HepG2 (cell line): ENCODE data around the gene CDA. TPM values are rescaled to one million over a fixed set of nuclear protein-coding genes. Genes with fewer than 3 reads are reported as not detected.

ENCODE experiments used
- DZIP1 ChIP-seq: sonication (generic); formaldehyde crosslinking; IDR thresholded peaks from 2 replicates; pipeline ENCODE4 v1.5.0; 2020; ENCODE audit warnings: mild to moderate bottlenecking, missing genetic modification reagents
- EHMT2 ChIP-seq: fragments of 200-600 bp; sonication (generic); IDR thresholded peaks from 2 replicates; pipeline ENCODE4 v1.7.0; 2017; ENCODE audit warnings: antibody characterized with exemption, low read depth, low read length, borderline replicate concordance
- ELF4 ChIP-seq: sonication (generic); formaldehyde crosslinking; IDR thresholded peaks from 2 replicates; pipeline ENCODE4 v1.5.0; 2020; ENCODE audit warnings: missing genetic modification reagents, mild to moderate bottlenecking, moderate library complexity, borderline replicate concordance
- IKZF1 ChIP-seq: fragments of 450-650 bp; IDR thresholded peaks from 2 replicates; pipeline ENCODE4 v1.7.1; 2016
- KDM6A ChIP-seq: IDR thresholded peaks from 2 replicates; pipeline ENCODE4 v1.6.1; 2016; ENCODE audit warnings: low read depth
- KLF11 ChIP-seq: IDR thresholded peaks from 2 replicates; pipeline ENCODE4 v1.6.1; 2016; ENCODE audit warnings: missing compliant biosample characterization
- MAFG ChIP-seq: sonication (generic); formaldehyde crosslinking; IDR thresholded peaks from 2 replicates; pipeline ENCODE4 v1.5.1; 2020; ENCODE audit warnings: mild to moderate bottlenecking, missing genetic modification reagents
- MAZ ChIP-seq, 2 experiments: sonication (generic) in 1 of 2; formaldehyde crosslinking in 1 of 2; IDR thresholded peaks; 2 replicates each; pipeline versions ENCODE4 v1.5.0 to v1.6.1; 2012 to 2020; ENCODE audit warnings: low read depth in 2 of 2, mild to moderate bottlenecking in 2 of 2, borderline replicate concordance in 1 of 2, improper control_type of control experiment in 1 of 2, low read length in 1 of 2, missing genetic modification reagents in 1 of 2, moderate library complexity in 1 of 2
- MTA1 ChIP-seq: sonication (generic); formaldehyde crosslinking; IDR thresholded peaks from 2 replicates; pipeline ENCODE4 v1.4.0; 2020; ENCODE audit warnings: missing genetic modification reagents, mild to moderate bottlenecking, borderline replicate concordance
- NCOR1 ChIP-seq: fragments of 200-600 bp; sonication (generic); IDR thresholded peaks from 2 replicates; pipeline ENCODE4 v1.7.0; 2017; ENCODE audit warnings: antibody characterized with exemption, low read length, borderline replicate concordance
- NFIB ChIP-seq: sonication (generic); formaldehyde crosslinking; IDR thresholded peaks from 2 replicates; pipeline ENCODE4 v1.9.0; 2021; ENCODE audit warnings: missing genetic modification reagents, mild to moderate bottlenecking, borderline replicate concordance
- ZBTB39 ChIP-seq: sonication (generic); formaldehyde crosslinking; IDR thresholded peaks from 2 replicates; pipeline ENCODE4 v1.5.0; 2020; ENCODE audit warnings: missing genetic modification reagents
- ZNF160 ChIP-seq: sonication (generic); formaldehyde crosslinking; IDR thresholded peaks from 2 replicates; pipeline ENCODE4 v1.8.0; 2022; ENCODE audit warnings: mild to moderate bottlenecking, inconsistent platforms, missing genetic modification reagents
- ZNF652 ChIP-seq: IDR thresholded peaks from 2 replicates; pipeline ENCODE4 v1.6.1; 2016; ENCODE audit warnings: low read depth, borderline replicate concordance
- ZNF777 ChIP-seq: sonication (generic); formaldehyde crosslinking; IDR thresholded peaks from 2 replicates; pipeline ENCODE4 v1.4.0; 2020; ENCODE audit warnings: missing genetic modification reagents
- polyA plus RNA-seq, 8 experiments: library from polyadenylated mRNA; depleted of rRNA in 3 of 8; stranded (reverse) in 7 of 8; unstranded in 1 of 8; fragments of >200 nt; fragmentation: Illumina TruSeq in 4 of 8; extraction: Trizol in 4 of 8; gene quantifications; 2 replicates each; pipeline versions ENCODE4 v1.2.1 to v1.2.3, GENCODE V29; 2011 to 2016; ENCODE audit warnings: low read depth in 4 of 8, missing spikeins in 1 of 8, mixed read lengths in 1 of 8; ENCODE audit not compliant: insufficient read depth in 1 of 8
- total RNA-seq, 5 experiments: library from RNA; depleted of rRNA; stranded (reverse); fragments of >200 nt; fragmentation: Illumina TruSeq; extraction: Trizol; gene quantifications; 2 replicates each; pipeline ENCODE4 v1.2.3, GENCODE V29; 2016; ENCODE audit warnings: low read depth in 1 of 5
- TF ChIP-seq, protein P1 (sequence below): sonication (generic); formaldehyde crosslinking; IDR thresholded peaks from 2 replicates; pipeline ENCODE4 v1.5.0; 2020; ENCODE audit warnings: mild to moderate bottlenecking, missing genetic modification reagents, borderline replicate concordance

Gene CDA
- total and polyA plus RNA-seq, 2 of the 13 experiments (the other 11 are each of a cell fraction or from before 2014, with no cell fraction given): 0.66 to 2.1 TPM

DNA sequence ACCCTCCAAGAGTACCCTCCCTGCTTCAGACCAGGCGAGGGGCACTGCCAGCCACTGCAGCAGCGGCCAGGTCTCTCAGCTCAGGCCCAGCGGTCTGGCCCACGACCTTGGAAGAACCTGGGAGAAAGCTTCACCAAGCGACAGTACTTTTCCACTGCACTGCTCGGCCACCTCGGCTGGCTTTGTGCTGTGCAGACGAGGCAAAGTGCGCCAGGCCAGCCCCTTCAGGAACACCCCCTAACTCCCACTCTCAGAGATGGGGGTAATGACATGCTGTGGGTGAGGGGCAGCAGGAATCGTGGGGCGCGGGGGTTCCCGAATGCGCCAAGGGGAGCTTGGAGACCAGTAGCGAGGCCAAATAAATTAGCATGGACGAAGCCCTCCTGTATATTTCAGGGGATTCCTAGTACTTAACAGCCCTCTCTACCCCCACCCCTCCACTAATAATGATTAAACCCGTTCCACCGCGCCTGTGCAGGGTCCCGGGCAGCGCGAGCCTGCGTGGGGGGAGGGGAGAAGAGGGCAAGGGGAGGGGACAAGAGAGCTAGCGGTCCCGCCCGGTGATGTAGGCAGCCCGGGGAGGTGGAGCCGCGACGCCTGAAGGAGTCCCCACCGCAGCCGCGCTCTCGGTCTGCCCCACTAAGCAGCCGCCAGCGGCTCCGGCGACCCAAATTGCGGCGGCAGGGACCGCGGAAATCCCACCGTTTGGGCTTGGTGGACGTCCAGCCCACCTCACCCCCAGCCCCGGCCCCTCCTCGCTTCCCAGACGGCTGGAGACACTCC, 36.8 kb upstream of the CDA start, which contains the start of gene FAM43B (continued):
- no peak for TF ChIP-seq ZBTB39
- TF ChIP-seq ZNF652 (CRISPR knock-in tag): no peak
- peak; percentile 75 for TF ChIP-seq ZNF777 (CRISPR knock-in tag)
- peak; percentile 85 for TF ChIP-seq DZIP1 (CRISPR knock-in tag)
- TF ChIP-seq, protein P1, sequence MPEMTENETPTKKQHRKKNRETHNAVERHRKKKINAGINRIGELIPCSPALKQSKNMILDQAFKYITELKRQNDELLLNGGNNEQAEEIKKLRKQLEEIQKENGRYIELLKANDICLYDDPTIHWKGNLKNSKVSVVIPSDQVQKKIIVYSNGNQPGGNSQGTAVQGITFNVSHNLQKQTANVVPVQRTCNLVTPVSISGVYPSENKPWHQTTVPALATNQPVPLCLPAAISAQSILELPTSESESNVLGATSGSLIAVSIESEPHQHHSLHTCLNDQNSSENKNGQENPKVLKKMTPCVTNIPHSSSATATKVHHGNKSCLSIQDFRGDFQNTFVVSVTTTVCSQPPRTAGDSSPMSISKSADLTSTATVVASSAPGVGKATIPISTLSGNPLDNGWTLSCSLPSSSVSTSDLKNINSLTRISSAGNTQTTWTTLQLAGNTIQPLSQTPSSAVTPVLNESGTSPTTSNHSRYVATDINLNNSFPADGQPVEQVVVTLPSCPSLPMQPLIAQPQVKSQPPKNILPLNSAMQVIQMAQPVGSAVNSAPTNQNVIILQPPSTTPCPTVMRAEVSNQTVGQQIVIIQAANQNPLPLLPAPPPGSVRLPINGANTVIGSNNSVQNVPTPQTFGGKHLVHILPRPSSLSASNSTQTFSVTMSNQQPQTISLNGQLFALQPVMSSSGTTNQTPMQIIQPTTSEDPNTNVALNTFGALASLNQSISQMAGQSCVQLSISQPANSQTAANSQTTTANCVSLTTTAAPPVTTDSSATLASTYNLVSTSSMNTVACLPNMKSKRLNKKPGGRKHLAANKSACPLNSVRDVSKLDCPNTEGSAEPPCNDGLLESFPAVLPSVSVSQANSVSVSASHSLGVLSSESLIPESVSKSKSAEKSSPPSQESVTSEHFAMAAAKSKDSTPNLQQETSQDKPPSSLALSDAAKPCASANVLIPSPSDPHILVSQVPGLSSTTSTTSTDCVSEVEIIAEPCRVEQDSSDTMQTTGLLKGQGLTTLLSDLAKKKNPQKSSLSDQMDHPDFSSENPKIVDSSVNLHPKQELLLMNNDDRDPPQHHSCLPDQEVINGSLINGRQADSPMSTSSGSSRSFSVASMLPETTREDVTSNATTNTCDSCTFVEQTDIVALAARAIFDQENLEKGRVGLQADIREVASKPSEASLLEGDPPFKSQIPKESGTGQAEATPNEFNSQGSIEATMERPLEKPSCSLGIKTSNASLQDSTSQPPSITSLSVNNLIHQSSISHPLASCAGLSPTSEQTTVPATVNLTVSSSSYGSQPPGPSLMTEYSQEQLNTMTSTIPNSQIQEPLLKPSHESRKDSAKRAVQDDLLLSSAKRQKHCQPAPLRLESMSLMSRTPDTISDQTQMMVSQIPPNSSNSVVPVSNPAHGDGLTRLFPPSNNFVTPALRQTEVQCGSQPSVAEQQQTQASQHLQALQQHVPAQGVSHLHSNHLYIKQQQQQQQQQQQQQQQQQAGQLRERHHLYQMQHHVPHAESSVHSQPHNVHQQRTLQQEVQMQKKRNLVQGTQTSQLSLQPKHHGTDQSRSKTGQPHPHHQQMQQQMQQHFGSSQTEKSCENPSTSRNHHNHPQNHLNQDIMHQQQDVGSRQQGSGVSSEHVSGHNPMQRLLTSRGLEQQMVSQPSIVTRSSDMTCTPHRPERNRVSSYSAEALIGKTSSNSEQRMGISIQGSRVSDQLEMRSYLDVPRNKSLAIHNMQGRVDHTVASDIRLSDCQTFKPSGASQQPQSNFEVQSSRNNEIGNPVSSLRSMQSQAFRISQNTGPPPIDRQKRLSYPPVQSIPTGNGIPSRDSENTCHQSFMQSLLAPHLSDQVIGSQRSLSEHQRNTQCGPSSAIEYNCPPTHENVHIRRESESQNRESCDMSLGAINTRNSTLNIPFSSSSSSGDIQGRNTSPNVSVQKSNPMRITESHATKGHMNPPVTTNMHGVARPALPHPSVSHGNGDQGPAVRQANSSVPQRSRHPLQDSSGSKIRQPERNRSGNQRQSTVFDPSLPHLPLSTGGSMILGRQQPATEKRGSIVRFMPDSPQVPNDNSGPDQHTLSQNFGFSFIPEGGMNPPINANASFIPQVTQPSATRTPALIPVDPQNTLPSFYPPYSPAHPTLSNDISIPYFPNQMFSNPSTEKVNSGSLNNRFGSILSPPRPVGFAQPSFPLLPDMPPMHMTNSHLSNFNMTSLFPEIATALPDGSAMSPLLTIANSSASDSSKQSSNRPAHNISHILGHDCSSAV (CRISPR knock-in tag): no peak
- TF ChIP-seq MAFG: no peak
- TF ChIP-seq ZNF160 (CRISPR knock-in tag): no peak
- no peak for TF ChIP-seq IKZF1
- peak; percentile 65; the same call in 1 of the 2 replicates for TF ChIP-seq MTA1 (CRISPR knock-in tag)
- no peak for TF ChIP-seq EHMT2
- TF ChIP-seq KLF11: no peak
- peak; percentile 53; the same call in 1 of the 2 replicates for TF ChIP-seq KDM6A
- no peak for TF ChIP-seq NFIB (CRISPR knock-in tag)
- TF ChIP-seq NCOR1: peak; percentile 41; the same call in 1 of the 2 replicates
- TF ChIP-seq MAZ (IDR thresholded peaks at IDR 0.05; ENCODE audit: borderline replicate concordance, low read depth, low read length): no peak; the same call in 1 of the 2 replicates
- TF ChIP-seq MAZ (CRISPR knock-in tag; IDR thresholded peaks at IDR 0.05; ENCODE audit: low read depth): peak; percentile 79
- TF ChIP-seq ELF4 (CRISPR knock-in tag): no peak
